GM19238 (cell line): ENCODE data around the gene MTURN.
"Not testable (repeated sequence)": the region's sequence is repeated elsewhere in the genome, so short reads cannot be mapped to it uniquely, and the experiment has no call there.

Source experiments
- DNase-seq: peaks from one replicate; pipeline ENCODE4 v3.0.0; 2011; ENCODE audit warnings: low spot score; ENCODE audit not compliant: insufficient read length

The MTURN gene

GRCh38 chr7:30134611-30135300 is at the start of gene MTURN:
MTURN (plus strand) TSS chr7:30134986; CDS start chr7:30135137, 151 bp downstream.
- DNase-seq = peak; percentile 94

- no peak for DNase-seq
These were observed 48.3 kb upstream of the MTURN start for GRCh38 chr7:30086529-30086928.

GRCh38 chr7:30087371-30087770 is 47.4 kb upstream of the MTURN start:
- DNase-seq = no peak

GRCh38 chr7:30088362-30088761 is 46.4 kb upstream of the MTURN start:
- no peak for DNase-seq

GRCh38 chr7:30090111-30090510 is 44.7 kb upstream of the MTURN start:
- no peak for DNase-seq

GRCh38 chr7:30091491-30091912 is 43.3 kb upstream of the MTURN start:
- no peak for DNase-seq

- no peak for DNase-seq
These were observed 42.8 kb upstream of the MTURN start for GRCh38 chr7:30091987-30092386.

- DNase-seq = no peak
These were observed 41.3 kb upstream of the MTURN start for GRCh38 chr7:30093420-30093952.

GRCh38 chr7:30098599-30098998 is 36.2 kb upstream of the MTURN start:
- DNase-seq = not testable (repeated sequence)

GRCh38 chr7:30102281-30102680 is 32.5 kb upstream of the MTURN start:
- DNase-seq = no peak

- DNase-seq = no peak
These were observed 30.6 kb upstream of the MTURN start for GRCh38 chr7:30104157-30104556.

- DNase-seq = no peak
These were observed 22.6 kb upstream of the MTURN start for GRCh38 chr7:30112103-30112713.

- no peak for DNase-seq
These were observed 21.6 kb upstream of the MTURN start for GRCh38 chr7:30113144-30113543.

- DNase-seq = no peak
These were observed 20.1 kb upstream of the MTURN start for GRCh38 chr7:30114536-30115238.

GRCh38 chr7:30115709-30116297 is 19.0 kb upstream of the MTURN start:
- DNase-seq = no peak

GRCh38 chr7:30116771-30117170 is 18.0 kb upstream of the MTURN start:
- DNase-seq = no peak

- DNase-seq = no peak
These were observed 16.9 kb upstream of the MTURN start for GRCh38 chr7:30117896-30118295.

- no peak for DNase-seq
These were observed 14.8 kb upstream of the MTURN start for GRCh38 chr7:30119890-30120577.

- no peak for DNase-seq
These were observed 813 bp upstream of the MTURN start for GRCh38 chr7:30133736-30134610.
